Anterior cingulate cortex (tissue), 58 donors: ENCODE measurements around the gene CHRNA4.
A peak's percentile ranks its signal among the peaks of the same experiment; 100 is the strongest.

Source experiments
- DNase-seq, 58 donors: peaks; one replicate each; lab custom pipeline; 2025; lab: John Stamatoyannopoulos, UW

The CHRNA4 gene

GRCh38 chr20:63365601-63366389, 4.6 kb upstream of the CHRNA4 start:
- no peak for DNase-seq

GRCh38 chr20:63364801-63365585, 3.8 kb upstream of the CHRNA4 start:
- no peak for DNase-seq

- DNase-seq = no peak
Observed at GRCh38 chr20:63363981-63364561, 2.9 kb upstream of the CHRNA4 start.

- DNase-seq = no peak
Observed at GRCh38 chr20:63363013-63363957, 2.1 kb upstream of the CHRNA4 start.

GRCh38 chr20:63362436-63363009, 1.4 kb upstream of the CHRNA4 start:
- no peak for DNase-seq

- DNase-seq = no peak
Observed at GRCh38 chr20:63361519-63362435, 628 bp upstream of the CHRNA4 start.

- DNase-seq = peak in 1 of 58 donors; percentile 45
Observed at GRCh38 chr20:63359937-63360849, 956 bp downstream of the CHRNA4 start.

GRCh38 chr20:63359164-63359934, 1.8 kb downstream of the CHRNA4 start:
- DNase-seq = no peak

- peak in 22 of 58 donors; percentile 10 to 79 (median 32) for DNase-seq
Observed at GRCh38 chr20:63357921-63358905, 2.9 kb downstream of the CHRNA4 start.

GRCh38 chr20:63356931-63357879, 3.9 kb downstream of the CHRNA4 start:
- DNase-seq = no peak

- no peak for DNase-seq
Observed at GRCh38 chr20:63356511-63356910, 4.6 kb downstream of the CHRNA4 start.

- no peak for DNase-seq
Observed at GRCh38 chr20:63355781-63356295, 5.3 kb downstream of the CHRNA4 start.

- no peak for DNase-seq
Observed at GRCh38 chr20:63354636-63355350, 6.4 kb downstream of the CHRNA4 start.

- no peak for DNase-seq
Observed at GRCh38 chr20:63352811-63353221, 8.3 kb downstream of the CHRNA4 start.
